ENCODE results near the gene PFKFB1.

DNA sequence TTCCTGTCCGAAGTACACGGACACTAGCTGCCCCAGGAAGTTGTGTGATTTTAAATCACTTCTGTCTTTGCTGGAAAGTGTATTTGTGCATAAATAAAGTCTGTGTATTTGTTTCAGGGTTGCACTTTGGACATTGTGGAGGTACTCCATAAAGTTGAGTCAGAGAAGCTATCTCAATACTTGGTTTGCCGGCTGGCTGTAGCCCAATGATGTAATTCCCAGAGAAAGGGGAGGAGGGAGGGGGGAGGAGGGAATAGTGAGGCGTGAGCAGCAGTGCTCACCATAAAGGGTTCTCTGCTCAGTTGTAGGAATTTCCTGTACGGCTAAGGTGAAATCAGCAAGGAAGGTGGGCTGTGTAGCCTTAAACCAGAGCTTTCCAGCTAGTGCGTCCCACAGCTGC lies 13.7 kb upstream of the PFKFB1 start:
- TF ChIP-seq POLR2AphosphoS5 (IDR thresholded peaks at IDR 0.05; ENCODE audit: low read depth, low read length) (no peak), REST (IDR thresholded peaks at IDR 0.05; ENCODE audit: insufficient read depth in 1 of 2, low read depth in 2 of 2, low read length in 2 of 2) (no peak)
